KOPT-K1 (cell line): ENCODE measurements around the gene ZNF93.
"Not testable (repeated sequence)": the region's sequence is repeated elsewhere in the genome, so short reads cannot be mapped to it uniquely, and the experiment has no call there.

ENCODE experiments used
- H3K27ac ChIP-seq: fragments of 200-600 bp; sonication (generic); 2 replicates; pipeline ENCODE4 v1.5.1; 2016; ENCODE audit warnings: antibody characterized with exemption, mild to moderate bottlenecking, low read depth, low read length; ENCODE audit not compliant: poor library complexity, severe bottlenecking
- H3K36me3 ChIP-seq: fragments of 200-600 bp; sonication (generic); 2 replicates; pipeline ENCODE4 v1.5.1; 2017; ENCODE audit warnings: antibody characterized with exemption, mild to moderate bottlenecking, low read length, moderate library complexity; ENCODE audit not compliant: insufficient read depth
- H3K9me3 ChIP-seq: fragments of 200-600 bp; sonication (generic); 2 replicates; pipeline ENCODE4 v1.5.1; 2017; ENCODE audit warnings: antibody characterized with exemption, low read length, mild to moderate bottlenecking; ENCODE audit not compliant: insufficient read depth, poor library complexity, severe bottlenecking

ZNF93 gene

DNA sequence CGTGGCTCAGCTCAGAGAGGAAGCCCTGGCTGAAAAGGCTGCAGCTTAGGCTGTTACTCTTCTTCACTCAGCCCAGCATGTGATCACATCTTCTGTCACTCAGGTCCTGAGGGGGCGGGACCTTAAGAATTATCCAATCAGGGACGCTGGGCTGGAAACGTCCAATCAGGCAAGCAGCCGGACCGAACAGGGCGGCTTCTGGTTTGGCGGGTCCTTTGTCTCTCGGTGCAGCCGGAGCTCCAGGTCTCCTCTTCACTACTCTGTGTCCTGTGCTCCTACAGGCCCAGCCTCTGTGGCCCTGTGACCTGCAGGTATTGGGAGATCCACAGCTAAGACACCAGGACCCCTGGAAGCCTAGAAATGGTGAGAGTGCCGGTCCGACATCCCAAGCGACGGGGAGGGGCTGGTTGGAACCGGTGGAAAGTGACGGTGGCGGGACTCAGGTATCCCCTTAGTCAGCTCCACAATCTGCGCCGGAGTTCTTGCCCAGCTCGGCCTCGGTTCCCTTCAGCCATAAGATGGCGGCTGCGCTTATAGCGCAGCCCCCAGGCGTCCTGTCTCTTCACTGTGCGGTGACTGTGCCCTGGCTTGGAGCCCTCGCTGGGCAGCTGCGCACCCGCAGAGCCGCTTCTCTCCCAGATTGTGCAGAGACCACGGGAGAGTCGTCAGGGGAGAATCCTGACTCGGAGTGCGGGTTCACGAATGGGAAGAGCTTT lies at the start of gene ZNF93:
Gene ZNF93 (plus strand): TSS at position 218 of the 716 bp plus-strand sequence. CDS start 143 bp downstream, at position 361.
- Histone ChIP-seq H3K27ac (peak within 1 kb of the TSS; percentile 84), H3K36me3 (peaks cover 36% of the 10 kb centered on the region), H3K9me3 (peaks cover 80% of the 10 kb centered on the region)

DNA sequence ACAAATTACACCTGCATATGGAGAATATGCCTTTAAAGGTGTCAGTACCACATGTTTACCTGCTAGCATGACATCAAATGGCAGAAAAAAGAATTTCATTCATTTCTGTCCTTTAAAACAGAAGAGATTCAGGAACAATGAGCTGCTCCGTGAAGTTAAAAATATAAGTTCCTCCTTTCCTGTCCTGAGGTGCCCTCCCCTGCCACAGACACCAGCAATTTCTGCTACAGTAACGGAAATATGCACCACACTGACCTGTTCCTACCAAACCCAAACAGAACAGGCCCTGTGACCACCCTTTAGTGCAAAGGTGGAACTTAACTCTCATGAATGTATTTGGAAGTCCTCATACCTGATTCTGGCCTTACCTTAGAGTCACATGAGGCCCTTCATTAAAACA lies 49.0 kb upstream of the ZNF93 start:
- H3K27ac ChIP-seq: not testable (repeated sequence)

DNA sequence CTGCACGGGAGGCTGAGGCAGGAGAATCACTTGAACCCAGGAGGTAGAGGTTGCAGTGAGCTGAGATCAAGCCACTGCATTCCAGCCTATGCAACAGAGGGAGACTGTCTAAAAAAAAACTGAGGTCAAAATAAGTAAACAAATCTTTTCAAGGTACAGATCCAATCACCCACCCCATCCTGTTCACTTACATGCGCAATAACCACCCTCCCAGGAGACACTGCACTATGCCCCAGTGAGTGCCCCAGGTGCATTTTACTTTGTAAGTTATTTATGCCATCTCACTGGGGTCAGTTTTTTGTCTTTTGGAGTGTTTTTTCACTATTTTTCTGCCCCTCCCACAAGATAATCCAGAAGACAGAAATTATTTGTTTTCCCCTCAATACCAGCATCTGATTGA lies 42.0 kb upstream of the ZNF93 start:
- peaks cover 32% of the 10 kb centered on the region for H3K9me3 ChIP-seq
- peaks cover 16% of the 10 kb centered on the region; the same call in 1 of the 2 replicates for H3K36me3 ChIP-seq
- H3K27ac ChIP-seq: no peak overlapping the region

More for the DNA sequence above, 49.0 kb upstream of the ZNF93 start:
- not testable (repeated sequence) for H3K36me3 ChIP-seq
- H3K9me3 ChIP-seq: peaks cover 19% of the 10 kb centered on the region

DNA sequence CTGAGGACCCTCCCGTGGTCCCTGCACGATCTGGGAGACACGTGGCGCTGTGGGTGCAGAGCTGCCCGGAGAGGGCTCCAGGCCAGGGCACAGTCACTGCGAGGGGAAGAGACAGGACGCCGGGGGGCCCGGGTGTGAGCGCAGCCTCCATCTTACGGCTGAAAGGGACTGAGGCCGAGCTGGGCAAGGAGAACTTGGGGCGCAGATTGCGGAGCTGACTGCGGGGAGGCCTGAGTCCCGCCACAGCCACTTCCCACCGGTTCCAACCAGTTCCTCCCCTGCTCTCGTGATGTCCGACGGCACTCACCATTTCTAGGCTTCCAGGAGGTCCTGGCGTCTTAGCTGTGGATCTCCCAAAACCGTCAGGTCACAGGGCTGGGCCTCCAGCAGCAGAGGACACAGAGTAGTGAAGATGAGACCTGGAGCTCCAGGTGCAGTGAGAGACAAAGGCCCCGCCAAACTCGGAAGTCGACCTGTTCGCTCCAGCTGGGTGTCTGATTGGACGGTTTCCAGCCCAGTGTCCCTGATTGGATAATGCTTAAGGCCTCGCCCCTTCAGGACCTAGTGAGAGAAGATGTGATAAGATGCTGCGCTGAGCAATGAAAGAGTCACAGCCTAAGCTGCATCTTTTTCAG lies 39.9 kb upstream of the ZNF93 start:
- H3K36me3 ChIP-seq: peaks cover 16% of the 10 kb centered on the region; the same call in 1 of the 2 replicates
- peaks cover 40% of the 10 kb centered on the region for H3K9me3 ChIP-seq
- H3K27ac ChIP-seq: peak overlapping the region; percentile 64

GRCh38 chr19:19865750-19866610 lies 34.8 kb upstream of the ZNF93 start, which contains the start of gene ZNF253:
Gene ZNF253, plus strand, starts transcription at chr19:19865882. Its CDS starts 115 bp downstream, at chr19:19865997.
- Histone ChIP-seq H3K27ac (peak within 1 kb of the TSS; percentile 83), H3K9me3 (peaks cover 52% of the 10 kb centered on the region), H3K36me3 (peaks cover 33% of the 10 kb centered on the region)

- Histone ChIP-seq H3K9me3 (peaks cover 59% of the 10 kb centered on the region), H3K36me3 (peaks cover 41% of the 10 kb centered on the region), H3K27ac (peak overlapping the region; percentile 83)
These were observed 34.0 kb upstream of the ZNF93 start for GRCh38 chr19:19866611-19867248.

DNA sequence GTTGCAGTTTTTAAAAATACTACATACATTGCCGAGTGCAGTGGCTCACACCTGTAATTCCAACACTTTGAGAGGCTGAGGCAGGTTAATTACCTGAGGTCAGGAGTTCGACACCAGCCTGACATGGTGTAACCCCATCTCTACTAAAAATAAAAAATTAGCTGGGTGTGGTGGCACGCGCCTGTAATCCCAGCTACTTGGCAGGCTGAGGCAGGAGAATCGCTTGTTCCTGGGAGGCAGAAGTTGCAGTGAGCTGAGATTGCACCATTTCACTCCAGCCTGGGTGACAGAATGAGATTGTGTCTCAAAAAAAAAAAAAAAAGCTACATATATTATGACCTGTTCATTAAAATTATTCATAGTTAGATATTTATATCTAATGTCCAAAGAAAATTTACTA lies 30.7 kb upstream of the ZNF93 start:
- H3K9me3 ChIP-seq: peaks cover 81% of the 10 kb centered on the region
- H3K36me3 ChIP-seq: peaks cover 72% of the 10 kb centered on the region
- H3K27ac ChIP-seq: not testable (repeated sequence)

DNA sequence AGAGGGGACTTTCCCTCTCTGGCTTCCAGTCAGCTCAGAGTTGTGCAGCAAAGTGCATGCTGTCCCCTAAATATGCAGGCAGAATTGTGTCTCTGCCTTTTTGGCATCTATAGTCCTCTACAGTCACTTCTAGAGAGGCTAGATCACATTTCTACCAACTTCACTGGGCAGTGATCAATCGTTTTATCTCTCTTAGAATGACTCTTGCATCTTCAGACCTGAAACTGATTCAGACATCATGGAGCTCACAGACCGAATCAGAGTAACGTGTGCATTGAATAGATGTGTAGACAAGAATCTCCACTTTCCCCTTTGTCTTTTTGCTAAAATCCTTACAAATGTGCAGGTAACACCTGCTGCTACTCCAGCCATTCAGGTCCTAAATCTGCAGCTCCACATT lies 28.8 kb upstream of the ZNF93 start:
- Histone ChIP-seq H3K9me3 (peaks cover 99% of the 10 kb centered on the region), H3K36me3 (peaks cover 90% of the 10 kb centered on the region), H3K27ac (no peak overlapping the region)

GRCh38 chr19:19873381-19873780 lies 27.4 kb upstream of the ZNF93 start:
- H3K27ac ChIP-seq: no peak overlapping the region
- H3K9me3 ChIP-seq: peaks cover 100% of the 10 kb centered on the region
- H3K36me3 ChIP-seq: peaks cover 93% of the 10 kb centered on the region

GRCh38 chr19:19877724-19878123 lies 23.0 kb upstream of the ZNF93 start:
- H3K36me3 ChIP-seq: peaks cover 97% of the 10 kb centered on the region

DNA sequence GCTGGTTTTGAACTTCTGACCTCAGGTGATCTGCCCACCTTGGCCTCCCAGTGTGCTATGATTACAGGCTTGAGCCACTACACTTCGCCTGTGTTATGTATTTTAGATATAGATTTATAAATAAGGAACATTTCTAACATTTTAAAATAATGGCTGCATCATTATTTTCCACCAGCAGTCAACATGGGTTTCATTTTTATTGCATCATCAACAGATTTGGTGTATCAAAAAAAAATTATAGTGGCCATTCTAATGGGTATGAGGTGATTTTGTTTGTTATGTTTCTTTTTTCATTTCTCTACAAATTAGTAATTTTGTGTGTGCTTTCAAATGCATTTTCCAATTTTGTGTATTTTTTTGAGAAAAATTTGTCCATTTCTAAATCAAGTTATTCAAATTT lies 16.2 kb upstream of the ZNF93 start:
- Histone ChIP-seq H3K27ac (no peak overlapping the region), H3K36me3 (peaks cover 95% of the 10 kb centered on the region), H3K9me3 (peaks cover 99% of the 10 kb centered on the region)

More at GRCh38 chr19:19877724-19878123, 23.0 kb upstream of the ZNF93 start:
- Histone ChIP-seq H3K9me3 (peaks cover 100% of the 10 kb centered on the region), H3K27ac (no peak overlapping the region)

DNA sequence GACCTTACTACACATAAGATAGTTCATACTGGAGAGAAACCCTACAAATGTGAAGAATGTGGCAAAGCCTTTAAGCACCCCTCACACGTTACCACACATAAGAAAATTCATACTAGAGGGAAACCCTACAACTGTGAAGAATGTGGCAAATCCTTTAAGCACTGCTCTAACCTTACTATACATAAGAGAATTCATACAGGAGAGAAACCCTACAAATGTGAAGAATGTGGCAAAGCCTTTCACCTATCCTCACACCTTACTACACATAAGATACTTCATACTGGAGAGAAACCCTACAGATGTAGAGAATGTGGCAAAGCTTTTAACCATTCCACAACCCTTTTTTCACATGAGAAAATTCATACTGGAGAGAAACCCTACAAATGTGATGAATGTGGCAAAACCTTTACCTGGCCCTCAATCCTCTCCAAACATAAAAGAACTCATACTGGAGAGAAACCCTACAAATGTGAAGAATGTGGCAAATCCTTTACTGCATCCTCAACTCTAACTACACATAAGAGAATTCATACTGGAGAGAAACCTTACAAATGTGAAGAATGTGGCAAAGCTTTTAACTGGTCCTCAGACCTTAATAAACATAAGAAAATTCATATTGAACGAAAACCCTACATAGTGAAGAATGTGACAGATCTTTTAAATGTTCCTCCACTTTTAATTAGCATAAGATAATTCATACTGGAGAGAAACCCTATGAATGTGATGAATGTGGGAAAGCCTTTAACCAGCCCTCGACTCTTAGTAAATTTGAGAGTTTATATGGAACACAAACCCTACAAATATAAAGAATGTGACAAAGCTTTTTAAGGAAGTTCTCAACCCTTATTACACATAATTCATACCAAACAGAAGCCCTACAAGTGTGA lies 8.4 kb upstream of the ZNF93 start:
- H3K9me3 ChIP-seq: peaks cover 100% of the 10 kb centered on the region
- peaks cover 64% of the 10 kb centered on the region for H3K36me3 ChIP-seq
- not testable (repeated sequence) for H3K27ac ChIP-seq

GRCh38 chr19:19900139-19900728 lies 512 bp upstream of the ZNF93 start:
- peaks cover 80% of the 10 kb centered on the region for H3K9me3 ChIP-seq
- H3K36me3 ChIP-seq: peaks cover 32% of the 10 kb centered on the region
- peak overlapping the region; percentile 84 for H3K27ac ChIP-seq
